Kidney epithelial cell (primary cell): ENCODE measurements around the gene DNAAF8. TPM values are rescaled to one million over a fixed set of nuclear protein-coding genes. Genes with fewer than 3 reads are reported as not detected.

Source experiments
- DNase-seq: peaks from one replicate; pipeline ENCODE4 v3.0.0-alpha.2; 2010; ENCODE audit warnings: low read depth
- H3K27me3 ChIP-seq: 2 replicates; pipeline ENCODE4 v1.6.0; 2011; ENCODE audit warnings: low read length; ENCODE audit not compliant: control insufficient read depth, insufficient read depth
- H3K36me3 ChIP-seq: 2 replicates; pipeline ENCODE4 v1.5.1; 2011; ENCODE audit warnings: low read length; ENCODE audit not compliant: control insufficient read depth, insufficient read depth
- H3K4me3 ChIP-seq: 2 replicates; pipeline ENCODE4 v1.5.1; 2011; ENCODE audit warnings: low read depth, mild to moderate bottlenecking, control low read depth, low read length
- total RNA-seq: library from RNA; depleted of rRNA; stranded (reverse); fragments of >200 nt; gene quantifications from 2 replicates; pipeline ENCODE4 v1.2.3, GENCODE V29; 2015
- TF ChIP-seq, protein P1 (sequence below): IDR thresholded peaks from 2 replicates; pipeline ENCODE4 v1.5.1; 2011; ENCODE audit warnings: mild to moderate bottlenecking, moderate library complexity, low read length, control low read depth, inconsistent platforms; ENCODE audit not compliant: insufficient read depth, poor library complexity, severe bottlenecking

DNAAF8 gene
- total RNA-seq, 1 donor from 2014 or later, result 1.8 TPM

GRCh38 chr16:4788489-4788889 is 54.2 kb downstream of the DNAAF8 start:
- no peaks in the 10 kb centered on the region for H3K27me3 ChIP-seq
- DNase-seq, result no peak
- TF ChIP-seq, protein P1, sequence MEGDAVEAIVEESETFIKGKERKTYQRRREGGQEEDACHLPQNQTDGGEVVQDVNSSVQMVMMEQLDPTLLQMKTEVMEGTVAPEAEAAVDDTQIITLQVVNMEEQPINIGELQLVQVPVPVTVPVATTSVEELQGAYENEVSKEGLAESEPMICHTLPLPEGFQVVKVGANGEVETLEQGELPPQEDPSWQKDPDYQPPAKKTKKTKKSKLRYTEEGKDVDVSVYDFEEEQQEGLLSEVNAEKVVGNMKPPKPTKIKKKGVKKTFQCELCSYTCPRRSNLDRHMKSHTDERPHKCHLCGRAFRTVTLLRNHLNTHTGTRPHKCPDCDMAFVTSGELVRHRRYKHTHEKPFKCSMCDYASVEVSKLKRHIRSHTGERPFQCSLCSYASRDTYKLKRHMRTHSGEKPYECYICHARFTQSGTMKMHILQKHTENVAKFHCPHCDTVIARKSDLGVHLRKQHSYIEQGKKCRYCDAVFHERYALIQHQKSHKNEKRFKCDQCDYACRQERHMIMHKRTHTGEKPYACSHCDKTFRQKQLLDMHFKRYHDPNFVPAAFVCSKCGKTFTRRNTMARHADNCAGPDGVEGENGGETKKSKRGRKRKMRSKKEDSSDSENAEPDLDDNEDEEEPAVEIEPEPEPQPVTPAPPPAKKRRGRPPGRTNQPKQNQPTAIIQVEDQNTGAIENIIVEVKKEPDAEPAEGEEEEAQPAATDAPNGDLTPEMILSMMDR, result no peak
- no peak overlapping the region for H3K4me3 ChIP-seq
- H3K36me3 ChIP-seq, result no peaks in the 10 kb centered on the region

GRCh38 chr16:4788910-4789309 is 54.6 kb downstream of the DNAAF8 start:
- DNase-seq, result no peak
- TF ChIP-seq, protein P1, result no peak
- H3K36me3 ChIP-seq, result no peaks in the 10 kb centered on the region
- no peaks in the 10 kb centered on the region for H3K27me3 ChIP-seq
- H3K4me3 ChIP-seq, result no peak overlapping the region

GRCh38 chr16:4790261-4790660 is 55.9 kb downstream of the DNAAF8 start:
- Histone ChIP-seq H3K36me3 (no peaks in the 10 kb centered on the region), H3K4me3 (no peak overlapping the region), H3K27me3 (no peaks in the 10 kb centered on the region)
- no peak for DNase-seq
- TF ChIP-seq, protein P1, result no peak

GRCh38 chr16:4790871-4791270 is 56.5 kb downstream of the DNAAF8 start:
- no peaks in the 10 kb centered on the region for H3K27me3 ChIP-seq

GRCh38 chr16:4792951-4793513 is 58.7 kb downstream of the DNAAF8 start:
- H3K36me3 ChIP-seq, result no peaks in the 10 kb centered on the region
- TF ChIP-seq, protein P1, result no peak
- DNase-seq, result no peak
- no peaks in the 10 kb centered on the region for H3K27me3 ChIP-seq
- no peak overlapping the region for H3K4me3 ChIP-seq

More at GRCh38 chr16:4790871-4791270, 56.5 kb downstream of the DNAAF8 start:
- Histone ChIP-seq H3K4me3 (no peak overlapping the region), H3K36me3 (no peaks in the 10 kb centered on the region)
- no peak for DNase-seq
- TF ChIP-seq, protein P1, result no peak

- TF ChIP-seq, protein P1, result no peak
- Histone ChIP-seq H3K4me3 (no peak within 1 kb of the TSS), H3K27me3 (no peaks in the 10 kb centered on the region), H3K36me3 (no peaks in the 10 kb centered on the region)
- no peak for DNase-seq
Observed at GRCh38 chr16:4795181-4795827, 61.0 kb downstream of the DNAAF8 start, which contains the start of gene SMIM22. TSS of gene SMIM22 (plus strand) at chr16:4795369. CDS start at chr16:4795735, 366 bp downstream.
